ENCODE measurements around the gene AEBP1.

Gene AEBP1

DNA sequence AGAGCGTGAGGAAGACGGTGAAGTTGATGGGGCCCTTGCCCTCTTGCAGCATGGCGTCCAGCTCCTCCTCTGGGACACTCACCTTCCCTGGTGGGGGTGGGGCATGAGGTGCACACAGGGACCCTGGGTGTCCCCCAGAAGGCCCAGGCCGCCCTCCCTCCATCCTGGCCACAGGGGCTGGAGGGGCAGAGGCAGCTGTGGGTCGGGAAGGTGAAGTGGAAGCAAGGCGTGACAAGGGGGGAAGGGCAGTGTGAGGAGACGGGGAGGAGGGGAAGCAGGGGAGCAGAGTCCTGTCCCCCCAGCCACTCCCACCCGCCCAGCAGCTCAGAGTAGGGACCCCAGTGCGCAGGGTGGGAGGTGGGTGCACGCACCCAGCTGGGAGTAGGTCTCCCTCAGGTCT, 36.2 kb downstream of the AEBP1 start:
- TF ChIP-seq FOXP2 (optimal IDR thresholded peaks at IDR 0.05; ENCODE audit: borderline replicate concordance, extremely low read depth, extremely low read length, insufficient read depth) (no peak), TAF1 (IDR thresholded peaks at IDR 0.05; ENCODE audit: borderline replicate concordance, insufficient read depth, low read length) (no peak), SIN3A (IDR thresholded peaks at IDR 0.05; ENCODE audit: borderline replicate concordance, insufficient read depth, low read length) (no peak), POLR2AphosphoS5 (IDR thresholded peaks at IDR 0.05; ENCODE audit: low read depth, low read length) (no peak)
- TF ChIP-seq, protein P1, sequence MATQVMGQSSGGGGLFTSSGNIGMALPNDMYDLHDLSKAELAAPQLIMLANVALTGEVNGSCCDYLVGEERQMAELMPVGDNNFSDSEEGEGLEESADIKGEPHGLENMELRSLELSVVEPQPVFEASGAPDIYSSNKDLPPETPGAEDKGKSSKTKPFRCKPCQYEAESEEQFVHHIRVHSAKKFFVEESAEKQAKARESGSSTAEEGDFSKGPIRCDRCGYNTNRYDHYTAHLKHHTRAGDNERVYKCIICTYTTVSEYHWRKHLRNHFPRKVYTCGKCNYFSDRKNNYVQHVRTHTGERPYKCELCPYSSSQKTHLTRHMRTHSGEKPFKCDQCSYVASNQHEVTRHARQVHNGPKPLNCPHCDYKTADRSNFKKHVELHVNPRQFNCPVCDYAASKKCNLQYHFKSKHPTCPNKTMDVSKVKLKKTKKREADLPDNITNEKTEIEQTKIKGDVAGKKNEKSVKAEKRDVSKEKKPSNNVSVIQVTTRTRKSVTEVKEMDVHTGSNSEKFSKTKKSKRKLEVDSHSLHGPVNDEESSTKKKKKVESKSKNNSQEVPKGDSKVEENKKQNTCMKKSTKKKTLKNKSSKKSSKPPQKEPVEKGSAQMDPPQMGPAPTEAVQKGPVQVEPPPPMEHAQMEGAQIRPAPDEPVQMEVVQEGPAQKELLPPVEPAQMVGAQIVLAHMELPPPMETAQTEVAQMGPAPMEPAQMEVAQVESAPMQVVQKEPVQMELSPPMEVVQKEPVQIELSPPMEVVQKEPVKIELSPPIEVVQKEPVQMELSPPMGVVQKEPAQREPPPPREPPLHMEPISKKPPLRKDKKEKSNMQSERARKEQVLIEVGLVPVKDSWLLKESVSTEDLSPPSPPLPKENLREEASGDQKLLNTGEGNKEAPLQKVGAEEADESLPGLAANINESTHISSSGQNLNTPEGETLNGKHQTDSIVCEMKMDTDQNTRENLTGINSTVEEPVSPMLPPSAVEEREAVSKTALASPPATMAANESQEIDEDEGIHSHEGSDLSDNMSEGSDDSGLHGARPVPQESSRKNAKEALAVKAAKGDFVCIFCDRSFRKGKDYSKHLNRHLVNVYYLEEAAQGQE (IDR thresholded peaks at IDR 0.05; ENCODE audit: insufficient read depth in 1 of 2, low read depth in 2 of 2, low read length in 2 of 2), result no peak

DNA sequence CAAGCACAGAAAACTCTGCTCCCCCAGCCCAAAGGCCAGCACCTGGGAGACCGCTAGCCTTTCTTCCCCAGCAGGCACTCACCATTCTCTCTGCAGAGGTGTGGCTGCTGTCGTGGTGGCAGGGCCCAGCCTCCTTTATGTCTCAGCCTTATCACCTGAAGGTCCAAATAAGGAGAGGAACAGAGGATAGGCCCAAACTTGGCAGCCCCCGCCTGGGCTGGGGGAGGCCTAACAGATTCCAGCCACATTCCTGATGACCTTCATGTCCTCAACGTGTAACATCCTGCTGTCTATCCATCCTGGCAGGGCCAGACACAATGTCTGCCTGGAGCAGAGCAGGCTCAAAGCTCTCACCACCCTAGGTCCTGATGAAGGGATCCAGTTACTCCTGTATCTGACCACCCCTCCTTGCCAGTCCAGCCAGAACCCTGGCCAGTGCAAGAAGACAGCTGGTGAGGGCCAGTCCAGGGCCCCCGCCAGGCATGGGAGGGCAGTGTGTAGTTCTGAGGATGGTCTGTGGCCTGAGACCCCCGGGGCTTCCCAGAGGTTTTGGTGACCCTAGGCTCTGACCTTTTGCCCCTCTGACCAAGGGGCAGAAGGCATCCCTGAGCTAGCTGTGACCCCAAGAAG, 37.2 kb downstream of the AEBP1 start, which contains the start of gene MYL7:
MYL7 (minus strand) TSS at position 112 of the 630 bp plus-strand sequence; CDS start at position 85, 27 bp downstream.
- no peak for TF ChIP-seq SIN3A (IDR thresholded peaks at IDR 0.05; ENCODE audit: borderline replicate concordance, insufficient read depth, low read length)

DNA sequence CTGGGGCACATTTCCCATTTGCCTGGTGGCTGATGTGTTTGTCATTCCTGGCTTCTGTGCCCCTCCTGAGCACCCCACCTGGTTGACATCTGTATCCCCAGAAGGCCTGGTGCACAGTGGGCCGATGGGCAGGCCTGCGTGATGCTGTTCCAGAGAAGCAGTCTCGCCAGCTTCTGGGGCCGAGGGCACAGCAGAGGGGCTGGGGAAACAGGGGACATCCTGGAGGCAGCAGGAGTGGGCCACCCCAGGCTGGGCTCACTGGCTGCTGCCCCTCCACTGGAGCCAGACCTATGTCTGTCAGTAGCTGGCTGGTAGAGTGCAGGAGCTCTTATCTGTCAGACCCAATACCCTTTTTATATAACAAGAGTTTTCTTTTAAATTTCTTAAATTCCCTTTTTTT, 37.9 kb downstream of the AEBP1 start:
- TF ChIP-seq TAF1 (IDR thresholded peaks at IDR 0.05; ENCODE audit: borderline replicate concordance, insufficient read depth, low read length), result no peak
- no peak for TF ChIP-seq POLR2AphosphoS5 (IDR thresholded peaks at IDR 0.05; ENCODE audit: low read depth, low read length)
- no peak for TF ChIP-seq SIN3A (IDR thresholded peaks at IDR 0.05; ENCODE audit: borderline replicate concordance, insufficient read depth, low read length)
- TF ChIP-seq, protein P1 (IDR thresholded peaks at IDR 0.05; ENCODE audit: insufficient read depth in 1 of 2, low read depth in 2 of 2, low read length in 2 of 2), result no peak
- no peak for TF ChIP-seq FOXP2 (optimal IDR thresholded peaks at IDR 0.05; ENCODE audit: borderline replicate concordance, extremely low read depth, extremely low read length, insufficient read depth)

GRCh38 chr7:44143646-44144250, 39.6 kb downstream of the AEBP1 start:
- TF ChIP-seq SIN3A (IDR thresholded peaks at IDR 0.05; ENCODE audit: borderline replicate concordance, insufficient read depth, low read length), result no peak
- no peak for TF ChIP-seq TAF1 (IDR thresholded peaks at IDR 0.05; ENCODE audit: borderline replicate concordance, insufficient read depth, low read length)
- TF ChIP-seq FOXP2 (optimal IDR thresholded peaks at IDR 0.05; ENCODE audit: borderline replicate concordance, extremely low read depth, extremely low read length, insufficient read depth), result no peak
- TF ChIP-seq, protein P1 (IDR thresholded peaks at IDR 0.05; ENCODE audit: insufficient read depth in 1 of 2, low read depth in 2 of 2, low read length in 2 of 2), result no peak
- TF ChIP-seq POLR2AphosphoS5 (IDR thresholded peaks at IDR 0.05; ENCODE audit: low read depth, low read length), result no peak

GRCh38 chr7:44144426-44144967, 40.4 kb downstream of the AEBP1 start:
- TF ChIP-seq, protein P1 (IDR thresholded peaks at IDR 0.05; ENCODE audit: insufficient read depth in 1 of 2, low read depth in 2 of 2, low read length in 2 of 2), result no peak
- TF ChIP-seq SIN3A (IDR thresholded peaks at IDR 0.05; ENCODE audit: borderline replicate concordance, insufficient read depth, low read length) (no peak), TAF1 (IDR thresholded peaks at IDR 0.05; ENCODE audit: borderline replicate concordance, insufficient read depth, low read length) (no peak), FOXP2 (optimal IDR thresholded peaks at IDR 0.05; ENCODE audit: borderline replicate concordance, extremely low read depth, extremely low read length, insufficient read depth) (no peak), POLR2AphosphoS5 (IDR thresholded peaks at IDR 0.05; ENCODE audit: low read depth, low read length) (no peak)
